GM12878 (cell line): ENCODE data around the gene ARID5B.

ENCODE experiments used
- BHLHE40 ChIP-seq, 2 experiments: fragments of 450-650 bp in 1 of 2; IDR thresholded peaks; 2 replicates each; pipeline ENCODE4 v1.6.1; 2011 to 2017; ENCODE audit warnings: low read depth in 2 of 2, borderline replicate concordance in 1 of 2, improper control_type of control experiment in 1 of 2, low read length in 1 of 2, mild to moderate bottlenecking in 1 of 2
- EZH2 ChIP-seq: IDR thresholded peaks from 2 replicates; pipeline ENCODE4 v1.6.1; 2012; ENCODE audit warnings: low read depth, mild to moderate bottlenecking, control low read depth, inconsistent platforms, low read length, borderline replicate concordance; ENCODE audit not compliant: control insufficient read depth
- TF ChIP-seq, protein P1 (sequence below), 3 experiments: IDR thresholded peaks in 2 of 3; conservative IDR thresholded peaks in 1 of 3; 2 replicates each; pipeline ENCODE4 v1.5.1; 2011; ENCODE audit warnings: low read depth in 3 of 3, low read length in 3 of 3, mild to moderate bottlenecking in 3 of 3, control low read depth in 2 of 3, moderate library complexity in 2 of 3, inconsistent platforms in 1 of 3, mixed read lengths in 1 of 3; ENCODE audit not compliant: control insufficient read depth in 2 of 3, insufficient read depth in 1 of 3; ENCODE audit errors: extremely low read depth in 1 of 3

- TF ChIP-seq BHLHE40 (IDR thresholded peaks at IDR 0.05; ENCODE audit: borderline replicate concordance in 1 of 2, low read depth in 2 of 2, low read length in 1 of 2) (no peak), EZH2 (no peak)
- TF ChIP-seq, protein P1, sequence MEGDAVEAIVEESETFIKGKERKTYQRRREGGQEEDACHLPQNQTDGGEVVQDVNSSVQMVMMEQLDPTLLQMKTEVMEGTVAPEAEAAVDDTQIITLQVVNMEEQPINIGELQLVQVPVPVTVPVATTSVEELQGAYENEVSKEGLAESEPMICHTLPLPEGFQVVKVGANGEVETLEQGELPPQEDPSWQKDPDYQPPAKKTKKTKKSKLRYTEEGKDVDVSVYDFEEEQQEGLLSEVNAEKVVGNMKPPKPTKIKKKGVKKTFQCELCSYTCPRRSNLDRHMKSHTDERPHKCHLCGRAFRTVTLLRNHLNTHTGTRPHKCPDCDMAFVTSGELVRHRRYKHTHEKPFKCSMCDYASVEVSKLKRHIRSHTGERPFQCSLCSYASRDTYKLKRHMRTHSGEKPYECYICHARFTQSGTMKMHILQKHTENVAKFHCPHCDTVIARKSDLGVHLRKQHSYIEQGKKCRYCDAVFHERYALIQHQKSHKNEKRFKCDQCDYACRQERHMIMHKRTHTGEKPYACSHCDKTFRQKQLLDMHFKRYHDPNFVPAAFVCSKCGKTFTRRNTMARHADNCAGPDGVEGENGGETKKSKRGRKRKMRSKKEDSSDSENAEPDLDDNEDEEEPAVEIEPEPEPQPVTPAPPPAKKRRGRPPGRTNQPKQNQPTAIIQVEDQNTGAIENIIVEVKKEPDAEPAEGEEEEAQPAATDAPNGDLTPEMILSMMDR (IDR thresholded peaks at IDR 0.05 in 2 of 3, conservative IDR thresholded peaks at IDR 0.05 in 1 of 3; ENCODE audit: control insufficient read depth in 2 of 3, extremely low read depth in 1 of 3, insufficient read depth in 1 of 3, low read depth in 3 of 3, low read length in 3 of 3): no peak
Measured at GRCh38 chr10:62069452-62070178, 168.1 kb downstream of the ARID5B start.
